Measurements from ENCODE around the gene VIPR1.

VIPR1 gene

GRCh38 chr3:42582474-42583070, 80.1 kb downstream of the VIPR1 start:
- Histone ChIP-seq H3K4me1 (ENCODE audit: control insufficient read depth, insufficient read depth, low read length) (peaks cover 18% of the 10 kb centered on the region), H3K9me3 (ENCODE audit: control insufficient read depth, low read length) (no peaks in the 10 kb centered on the region), H3K9ac (ENCODE audit: low read length) (peak overlapping the region; percentile 89), H3K36me3 (ENCODE audit: control insufficient read depth, insufficient read depth, low read length, severe bottlenecking) (no peaks in the 10 kb centered on the region), H3K27me3 (replicated peaks; ENCODE audit: control insufficient read depth, insufficient read depth, low read length) (no peaks in the 10 kb centered on the region), H3K4me3 (ENCODE audit: low read length) (peak overlapping the region; percentile 84)
- DNase-seq (ENCODE audit: low read depth): no peak
